PC-9 (cell line): ENCODE measurements around the gene PRXL2B.

ENCODE experiments used
- CTCF ChIP-seq: fragments of 200-600 bp; sonication (generic); conservative IDR thresholded peaks from 2 replicates; pipeline ENCODE4 v1.6.1; 2017; ENCODE audit warnings: mixed run types, antibody characterized with exemption, mild to moderate bottlenecking, moderate library complexity
- EZH2 ChIP-seq: fragments of 200-600 bp; sonication (generic); IDR thresholded peaks from 2 replicates; pipeline ENCODE4 v1.8.0; 2017; ENCODE audit warnings: antibody characterized with exemption, low read depth

GRCh38 chr1:2633936-2634491 is 47.4 kb downstream of the PRXL2B start:
- TF ChIP-seq CTCF (no peak), EZH2 (no peak)
